Bronchial smooth muscle cell (primary cell): ENCODE measurements around the gene NEBL. TPM values are rescaled to one million over a fixed set of nuclear protein-coding genes. Genes with fewer than 3 reads are reported as not detected.

Experiments
- total RNA-seq: library from RNA; depleted of rRNA; stranded (reverse); fragments of >200 nt; gene quantifications from 2 replicates; pipeline ENCODE4 v1.2.1, GENCODE V29; 2014

The NEBL gene, protein sequence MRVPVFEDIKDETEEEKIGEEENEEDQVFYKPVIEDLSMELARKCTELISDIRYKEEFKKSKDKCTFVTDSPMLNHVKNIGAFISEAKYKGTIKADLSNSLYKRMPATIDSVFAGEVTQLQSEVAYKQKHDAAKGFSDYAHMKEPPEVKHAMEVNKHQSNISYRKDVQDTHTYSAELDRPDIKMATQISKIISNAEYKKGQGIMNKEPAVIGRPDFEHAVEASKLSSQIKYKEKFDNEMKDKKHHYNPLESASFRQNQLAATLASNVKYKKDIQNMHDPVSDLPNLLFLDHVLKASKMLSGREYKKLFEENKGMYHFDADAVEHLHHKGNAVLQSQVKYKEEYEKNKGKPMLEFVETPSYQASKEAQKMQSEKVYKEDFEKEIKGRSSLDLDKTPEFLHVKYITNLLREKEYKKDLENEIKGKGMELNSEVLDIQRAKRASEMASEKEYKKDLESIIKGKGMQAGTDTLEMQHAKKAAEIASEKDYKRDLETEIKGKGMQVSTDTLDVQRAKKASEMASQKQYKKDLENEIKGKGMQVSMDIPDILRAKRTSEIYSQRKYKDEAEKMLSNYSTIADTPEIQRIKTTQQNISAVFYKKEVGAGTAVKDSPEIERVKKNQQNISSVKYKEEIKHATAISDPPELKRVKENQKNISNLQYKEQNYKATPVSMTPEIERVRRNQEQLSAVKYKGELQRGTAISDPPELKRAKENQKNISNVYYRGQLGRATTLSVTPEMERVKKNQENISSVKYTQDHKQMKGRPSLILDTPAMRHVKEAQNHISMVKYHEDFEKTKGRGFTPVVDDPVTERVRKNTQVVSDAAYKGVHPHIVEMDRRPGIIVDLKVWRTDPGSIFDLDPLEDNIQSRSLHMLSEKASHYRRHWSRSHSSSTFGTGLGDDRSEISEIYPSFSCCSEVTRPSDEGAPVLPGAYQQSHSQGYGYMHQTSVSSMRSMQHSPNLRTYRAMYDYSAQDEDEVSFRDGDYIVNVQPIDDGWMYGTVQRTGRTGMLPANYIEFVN
- 0.16 and 0.34 TPM in 2 replicates for total RNA-seq

DNA sequence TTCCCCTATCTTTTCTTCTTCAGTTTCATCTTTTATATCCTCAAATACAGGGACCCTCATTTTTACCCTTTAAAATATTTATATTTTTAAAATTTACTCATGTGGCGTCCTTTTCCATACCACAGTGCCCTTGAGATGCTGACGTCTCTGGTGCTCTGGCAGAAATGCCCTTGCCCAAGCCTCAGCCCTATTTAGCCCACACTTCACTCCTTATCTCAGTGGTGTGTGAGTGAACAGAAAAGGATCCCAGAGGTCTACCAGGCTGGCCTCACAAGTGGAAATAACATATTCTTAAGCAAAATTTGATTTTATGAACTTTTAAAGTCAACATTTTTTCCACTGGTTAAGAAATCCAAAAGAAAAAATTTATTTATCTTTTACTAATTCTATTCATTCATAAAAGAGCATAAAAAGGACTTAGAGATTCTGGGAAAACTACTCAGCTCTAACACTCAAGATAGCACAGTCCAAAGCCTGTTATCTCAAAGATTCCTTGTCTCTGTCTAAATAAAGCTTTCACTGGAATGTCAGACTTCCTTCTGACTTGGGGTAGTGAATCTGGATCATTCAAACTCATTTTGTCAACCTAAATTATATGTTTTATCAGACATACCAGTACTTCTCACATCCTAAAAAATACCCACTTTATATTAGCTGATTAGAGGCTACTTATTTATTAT, at the start of gene NEBL:
Gene NEBL, minus strand, starts transcription at position 166 of the 680 bp plus-strand sequence. Its CDS starts 106 bp downstream, at position 60.

